Epidermal melanocyte (primary cell): ENCODE results near the gene OTOR.

ENCODE experiments used
- DNase-seq: peaks from one replicate; pipeline ENCODE4 v3.0.0; 2011; ENCODE audit warnings: low spot score; ENCODE audit not compliant: insufficient read length

The OTOR gene, protein sequence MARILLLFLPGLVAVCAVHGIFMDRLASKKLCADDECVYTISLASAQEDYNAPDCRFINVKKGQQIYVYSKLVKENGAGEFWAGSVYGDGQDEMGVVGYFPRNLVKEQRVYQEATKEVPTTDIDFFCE

DNA sequence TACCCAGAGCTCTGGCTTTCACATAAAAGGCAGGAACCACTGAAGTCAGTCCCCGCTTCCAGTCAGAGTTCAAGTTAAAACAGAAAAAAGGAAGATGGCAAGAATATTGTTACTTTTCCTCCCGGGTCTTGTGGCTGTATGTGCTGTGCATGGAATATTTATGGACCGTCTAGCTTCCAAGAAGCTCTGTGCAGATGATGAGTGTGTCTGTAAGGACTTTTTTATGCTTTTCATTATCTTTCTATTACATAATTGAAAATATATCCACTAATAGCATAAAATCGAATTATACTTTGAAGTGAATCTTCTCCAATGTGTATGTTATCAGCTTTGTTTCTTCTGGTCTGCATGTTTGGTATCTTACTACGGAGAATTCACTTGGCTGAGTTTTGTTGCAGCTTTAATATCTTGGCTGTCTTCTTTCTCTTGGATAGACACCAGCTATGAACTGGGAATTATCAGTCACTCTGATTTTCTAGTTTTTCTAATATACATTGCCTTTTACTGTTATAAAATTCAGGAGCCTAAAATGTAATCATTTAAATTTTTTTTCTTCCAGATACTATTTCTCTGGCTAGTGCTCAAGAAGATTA lies at the start of gene OTOR:
Gene OTOR (plus strand): TSS at position 51 of the 593 bp plus-strand sequence. CDS start 44 bp downstream, at position 95.
- DNase-seq: no peak

DNA sequence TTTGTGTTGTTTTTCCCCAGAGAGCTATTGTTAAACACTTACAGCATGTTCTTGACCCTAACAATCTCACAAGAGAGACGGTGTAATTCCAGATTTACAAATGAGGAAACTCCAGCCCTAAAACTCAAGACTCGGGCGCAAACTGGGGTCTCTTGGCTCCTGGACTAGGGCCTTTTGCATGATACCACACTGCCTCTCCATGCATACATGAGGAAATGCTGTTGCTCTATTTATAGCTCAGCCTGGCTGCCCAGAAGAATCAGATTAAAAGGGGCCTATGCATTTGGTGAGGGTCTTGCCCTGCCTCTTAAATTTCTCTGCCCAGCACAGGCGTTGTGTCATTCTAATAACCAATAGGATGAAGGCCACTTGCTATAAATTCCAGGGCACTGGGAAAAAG lies 48.9 kb upstream of the OTOR start:
- DNase-seq: no peak

DNA sequence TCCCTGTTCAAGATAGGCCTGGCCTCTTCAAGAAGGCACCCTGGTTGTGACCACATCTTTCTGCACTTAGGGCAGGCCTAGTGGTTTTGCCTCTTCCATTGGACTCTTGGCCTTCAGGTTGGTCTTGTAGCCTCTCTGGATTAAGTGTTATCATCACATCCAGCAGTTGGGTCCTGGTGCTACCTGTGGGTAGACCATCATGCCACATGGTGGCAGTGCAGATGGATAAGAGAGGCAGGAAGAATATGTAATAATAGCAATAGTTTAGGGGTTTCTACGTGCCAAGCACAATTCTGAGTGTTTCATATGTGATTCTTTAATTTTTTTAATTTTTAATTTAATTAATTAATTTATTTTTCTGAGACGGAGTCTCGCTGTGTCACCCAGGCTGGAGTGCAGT lies 46.9 kb upstream of the OTOR start:
- no peak for DNase-seq

DNA sequence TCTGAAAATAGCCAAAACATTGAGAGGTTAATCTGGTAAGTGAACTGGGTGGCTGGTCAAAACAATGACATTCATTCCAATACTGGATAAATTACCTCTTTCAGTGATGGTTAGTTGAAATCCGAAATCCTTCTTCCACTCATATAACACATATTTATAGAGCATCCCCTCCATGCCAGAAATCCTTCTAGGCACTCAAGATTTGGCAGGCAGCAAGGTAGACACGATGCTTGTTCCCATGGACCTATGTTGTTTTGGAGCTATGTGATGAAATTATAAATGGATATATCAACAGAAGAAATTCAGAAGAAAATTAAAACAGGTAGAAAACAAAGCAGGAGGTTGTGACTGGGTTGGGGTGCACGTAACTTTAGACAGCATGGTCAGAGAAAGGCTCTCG lies 44.6 kb upstream of the OTOR start:
- no peak for DNase-seq

DNA sequence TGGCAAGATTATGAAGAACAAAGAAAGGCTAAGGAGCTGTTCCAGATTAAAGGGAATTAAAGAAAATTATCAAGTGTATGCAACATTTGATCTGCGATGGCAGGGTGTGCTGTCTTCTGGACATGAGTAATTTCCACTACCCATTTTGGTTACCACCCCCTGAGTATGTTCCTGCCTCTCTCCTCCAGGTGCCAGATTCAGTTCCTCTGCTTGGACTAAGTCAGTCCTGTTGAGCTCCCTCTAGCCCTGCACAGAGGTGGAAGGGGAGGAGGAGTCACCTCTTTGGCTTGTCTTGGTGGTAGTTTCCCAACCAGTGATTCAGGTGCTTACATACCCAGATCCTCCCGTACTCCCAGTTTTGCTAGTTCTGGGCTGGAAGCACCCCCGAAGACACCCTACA lies 40.5 kb upstream of the OTOR start:
- no peak for DNase-seq

DNA sequence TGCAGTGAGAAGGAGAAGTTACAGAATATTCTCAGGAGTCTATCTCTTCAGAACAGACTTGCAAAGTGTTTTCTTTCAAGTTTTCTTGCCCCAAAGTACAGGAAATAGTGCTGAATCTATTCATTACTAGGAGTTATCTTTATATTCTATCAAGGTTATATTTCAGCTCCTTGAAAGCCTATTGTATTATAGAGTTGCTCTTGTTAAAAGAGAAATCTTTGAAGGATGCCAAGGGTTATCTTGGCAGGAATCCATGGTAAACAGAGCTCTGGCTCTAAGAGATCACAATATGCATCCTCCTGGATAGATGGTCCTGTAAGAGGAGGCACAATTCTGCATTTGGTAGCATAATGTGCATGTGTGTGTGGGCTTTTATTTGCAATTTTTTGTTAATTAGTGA lies 39.6 kb upstream of the OTOR start:
- no peak for DNase-seq

DNA sequence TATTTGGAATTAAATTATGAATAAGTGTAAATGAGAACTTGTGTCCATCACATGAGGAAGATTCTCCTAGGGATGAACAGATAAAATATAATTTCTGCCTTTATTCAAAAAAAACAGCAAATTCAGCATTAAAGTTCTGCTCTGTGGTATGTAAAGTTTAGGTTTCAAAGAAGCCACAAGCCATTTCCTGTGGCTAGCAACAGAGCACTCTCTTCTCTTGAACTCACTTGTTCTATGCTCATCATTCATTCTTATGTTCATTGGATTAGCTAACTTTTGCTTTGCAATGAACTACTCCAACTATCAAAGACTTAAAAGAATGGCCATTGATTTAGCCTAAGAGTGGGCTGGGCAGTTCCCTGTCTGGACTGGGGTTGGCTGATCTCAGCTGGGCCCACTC lies 39.1 kb upstream of the OTOR start:
- DNase-seq: no peak

DNA sequence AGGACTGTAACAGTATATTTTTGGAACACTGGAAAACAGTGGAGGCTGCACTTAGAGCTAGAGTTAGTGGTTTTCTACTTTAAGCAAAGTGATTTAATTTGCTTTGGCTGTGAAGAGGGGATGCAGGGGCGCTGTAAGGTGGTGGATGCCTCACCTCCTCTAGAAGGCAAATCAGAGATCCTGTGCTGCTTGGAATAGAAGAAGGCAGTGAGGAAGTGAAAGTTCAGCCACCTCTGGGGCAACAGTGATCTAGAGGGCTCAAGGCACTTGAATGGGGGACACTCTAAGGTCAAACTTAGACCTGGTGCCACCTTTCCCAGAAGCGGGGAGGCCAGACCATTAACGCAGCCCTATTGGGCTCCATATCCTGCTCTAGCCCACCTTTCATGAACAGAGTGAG lies 37.4 kb upstream of the OTOR start:
- no peak for DNase-seq

DNA sequence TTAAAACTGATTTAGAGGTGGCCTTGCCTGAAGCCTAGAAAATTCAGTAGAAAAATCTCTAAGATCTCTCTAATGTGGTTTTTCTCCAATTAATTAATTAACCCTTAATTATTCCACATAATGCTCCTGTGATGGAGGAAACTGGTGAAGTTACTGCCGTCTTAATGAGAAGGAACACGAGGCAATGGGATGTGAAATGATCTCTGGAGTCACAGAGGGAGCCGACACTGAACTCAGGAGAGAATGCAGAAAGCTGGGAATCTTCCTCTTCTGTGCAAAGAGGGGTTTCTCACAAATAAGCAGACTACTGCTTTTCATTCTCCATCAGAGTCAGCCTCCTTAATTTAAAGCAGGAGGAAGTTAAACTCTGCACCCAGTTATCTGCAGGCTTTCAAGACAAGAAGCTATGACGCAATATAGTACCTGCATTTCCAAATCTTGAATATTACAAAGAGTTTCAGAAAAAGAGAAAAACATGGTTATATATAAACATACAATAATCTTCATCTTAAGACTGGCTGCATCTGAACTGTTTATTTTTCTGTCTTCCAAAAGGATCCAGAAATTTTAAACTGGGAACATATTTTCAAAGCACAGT lies 36.4 kb upstream of the OTOR start:
- no peak for DNase-seq

DNA sequence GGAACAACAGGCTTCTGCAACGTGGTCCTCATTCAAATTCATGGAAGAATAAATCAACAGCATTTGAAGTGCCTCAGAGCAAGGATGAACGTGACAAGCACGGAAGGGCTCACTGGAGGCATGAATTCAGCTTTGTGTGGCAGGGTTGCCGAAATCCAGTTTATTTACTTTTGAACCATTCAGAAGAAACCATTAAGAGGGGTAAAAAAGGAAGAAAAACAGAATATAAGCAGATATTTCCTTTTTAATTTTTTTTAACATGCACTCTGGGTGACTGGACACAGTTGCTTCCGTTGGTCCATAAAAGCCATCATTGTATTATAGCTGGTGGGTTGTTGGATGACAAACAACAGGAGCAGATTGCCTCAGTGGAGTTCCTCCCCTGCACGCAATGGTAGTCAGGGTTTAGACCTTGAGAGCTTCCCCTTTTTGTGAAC lies 35.6 kb upstream of the OTOR start:
- no peak for DNase-seq

DNA sequence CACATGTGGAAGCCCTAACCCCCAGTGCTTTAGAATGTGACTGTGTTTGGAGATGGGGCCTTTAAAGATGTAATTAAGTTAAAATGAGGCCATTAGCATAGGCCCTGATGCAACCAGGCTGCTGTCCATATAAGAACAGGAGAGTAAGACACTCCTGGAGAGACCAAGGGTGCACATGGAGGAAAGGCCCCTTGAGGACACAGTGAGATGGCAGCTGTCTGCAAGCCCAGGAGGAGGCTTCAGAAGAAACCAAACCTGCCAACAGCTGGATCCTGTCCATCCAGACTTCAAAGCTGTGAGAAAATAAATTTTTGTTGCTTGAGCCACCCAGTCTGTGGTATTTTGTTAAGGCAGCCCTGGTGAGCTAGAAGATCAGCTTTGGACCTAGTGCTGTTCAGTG lies 35.1 kb upstream of the OTOR start:
- DNase-seq: no peak

DNA sequence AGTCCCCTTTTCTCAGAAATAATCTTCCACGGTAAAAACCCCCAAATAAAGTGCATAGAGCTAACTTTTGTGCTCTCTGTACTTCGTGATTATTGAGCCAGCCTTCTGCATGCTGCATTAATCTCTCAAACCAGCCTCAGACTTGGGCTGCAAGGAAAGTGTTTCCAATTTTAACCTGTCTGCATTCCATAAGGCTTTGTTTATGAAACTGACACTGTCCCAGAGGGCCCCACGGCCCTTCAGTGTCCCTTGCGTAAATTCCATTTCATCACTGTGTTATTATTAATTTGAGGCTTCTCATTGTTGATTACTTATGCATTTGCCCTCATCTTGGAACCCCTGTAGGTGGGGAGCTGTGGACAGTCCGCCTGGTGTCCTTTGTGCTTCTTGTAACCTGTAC lies 33.9 kb upstream of the OTOR start:
- DNase-seq: no peak

DNA sequence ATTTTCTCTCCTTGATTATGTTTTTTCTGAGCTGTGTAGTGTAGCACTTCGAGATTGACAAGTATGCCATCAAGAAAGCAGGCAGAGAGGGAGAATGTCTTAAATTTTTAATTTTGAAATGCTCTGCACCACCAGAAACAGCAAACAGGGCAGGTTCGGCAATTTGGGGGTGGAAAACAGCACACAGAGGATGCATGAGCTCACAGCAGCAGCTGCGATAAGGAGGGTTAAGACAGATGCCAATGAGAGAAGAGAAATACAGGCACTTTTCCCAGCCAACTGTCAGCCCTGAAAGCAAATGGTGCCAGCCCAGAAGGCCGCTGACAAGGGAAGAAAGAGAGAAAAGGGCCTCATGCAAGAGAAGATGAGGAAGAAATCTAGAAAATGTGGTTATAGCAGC lies 33.4 kb upstream of the OTOR start:
- DNase-seq: no peak

DNA sequence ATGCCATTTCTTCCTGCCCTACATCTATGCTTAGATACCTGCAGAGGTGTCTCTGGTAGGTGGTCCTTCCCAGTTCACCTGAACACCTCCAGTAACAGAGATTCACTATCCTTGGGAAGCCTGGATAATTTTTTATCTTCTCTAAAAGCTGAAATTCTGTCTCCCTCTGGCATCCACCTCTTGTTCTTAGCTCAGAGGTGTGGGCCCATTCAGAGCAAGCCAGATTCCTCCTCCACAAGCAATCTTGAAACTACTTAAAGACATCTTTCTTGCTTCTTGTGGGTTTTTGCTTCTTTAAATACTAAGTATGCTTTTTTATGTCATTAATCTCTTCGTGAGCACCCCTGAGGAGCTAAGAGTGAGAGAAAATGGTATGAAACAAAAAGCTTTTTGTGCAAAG lies 28.7 kb upstream of the OTOR start:
- no peak for DNase-seq

DNA sequence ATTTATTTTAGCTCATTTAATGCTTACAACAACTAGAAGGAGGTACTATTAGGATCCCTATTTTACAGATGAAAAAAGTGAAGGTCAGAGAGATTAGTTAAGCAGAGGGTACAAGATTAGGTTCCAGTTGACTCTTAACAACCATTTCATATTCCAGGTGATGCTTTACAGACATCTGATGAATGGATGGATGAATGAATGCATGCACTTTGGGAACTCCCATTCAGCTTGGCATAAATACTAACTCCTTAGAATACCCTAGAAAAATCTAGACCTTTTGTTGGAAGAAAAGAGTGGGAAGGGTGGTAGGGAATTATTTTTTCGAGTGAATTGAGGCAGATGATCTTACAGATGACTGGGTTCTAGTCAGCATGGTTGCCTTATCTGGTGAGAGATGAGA lies 19.1 kb upstream of the OTOR start:
- DNase-seq: no peak

DNA sequence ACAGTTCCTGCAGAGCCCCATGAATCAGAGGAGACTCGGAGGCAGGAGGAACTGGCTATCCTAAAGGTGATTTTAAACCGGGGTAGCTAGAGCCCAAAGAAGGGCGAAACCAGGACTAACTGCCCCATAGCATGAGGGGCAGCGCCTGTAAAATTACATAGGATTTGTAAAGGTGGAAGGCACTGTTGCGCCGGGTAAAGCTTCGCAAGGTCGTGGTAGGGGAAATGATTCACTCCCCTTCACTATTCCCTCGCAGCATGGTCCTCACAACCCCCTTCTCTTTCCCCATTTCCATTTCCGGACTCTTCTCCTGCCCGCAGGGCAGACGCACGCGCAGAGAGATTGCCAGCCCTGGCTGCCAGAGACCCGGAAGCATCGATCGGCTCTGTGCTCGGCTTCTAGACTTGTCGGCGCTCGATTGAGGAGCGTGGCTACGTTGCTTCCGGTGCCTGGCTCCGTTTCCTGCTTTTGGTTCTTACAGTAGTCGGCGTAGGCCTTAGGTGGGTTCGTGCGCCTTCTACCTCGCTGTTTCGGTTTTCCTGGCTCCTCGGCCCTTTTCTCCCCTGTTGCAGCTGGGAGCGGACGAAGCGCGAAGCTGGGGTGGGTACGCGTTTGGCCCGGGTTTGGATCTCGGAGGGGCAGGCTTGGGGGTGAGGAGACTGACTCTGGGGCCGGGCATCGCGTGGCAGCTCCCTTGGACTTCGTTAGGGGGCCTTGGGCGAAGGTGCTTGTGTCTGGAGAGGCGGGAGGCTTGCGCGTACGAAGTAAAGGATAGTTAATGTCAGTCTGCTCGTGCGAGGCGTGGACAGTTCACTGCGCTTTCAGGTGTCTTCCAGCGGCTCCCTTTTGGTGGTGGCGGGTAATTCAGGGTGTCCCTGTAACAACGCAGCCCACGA lies 18.3 kb upstream of the OTOR start, which contains the start of gene SNRPB2:
Gene SNRPB2 (plus strand): TSS at position 462 of the 896 bp plus-strand sequence. CDS start 1,677 bp downstream, outside the sequence.
- peak; percentile 85 for DNase-seq

DNA sequence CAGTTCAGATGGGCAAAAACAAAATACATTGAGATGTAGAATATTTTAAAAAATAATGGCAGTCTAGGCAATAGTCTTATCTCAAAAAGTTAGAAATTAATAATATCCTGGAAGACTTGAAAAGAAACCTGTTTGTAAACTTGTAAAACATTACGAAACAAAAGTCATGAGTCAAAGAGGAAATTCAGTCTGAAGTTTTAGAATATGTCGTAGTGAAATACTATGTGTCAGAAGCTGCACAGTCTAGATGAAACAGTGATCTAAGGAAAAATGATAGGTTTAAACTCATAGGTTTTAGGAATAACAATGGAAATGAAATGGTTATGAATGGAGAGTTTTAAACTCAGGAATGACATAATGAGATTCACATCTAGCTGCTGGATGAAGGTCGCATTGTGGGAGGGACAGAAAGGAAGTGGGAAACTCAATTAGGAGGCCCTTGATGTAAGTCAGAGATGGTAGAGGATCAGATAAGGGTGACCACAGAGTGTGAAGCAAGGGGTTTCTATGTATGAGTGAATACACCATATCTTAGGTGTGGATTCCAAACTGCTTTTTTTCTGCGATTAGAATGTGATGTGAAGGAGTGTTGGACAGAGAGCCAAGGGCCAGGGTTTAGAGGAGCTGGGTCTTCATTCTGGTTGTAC lies 15.5 kb upstream of the OTOR start:
- no peak for DNase-seq

DNA sequence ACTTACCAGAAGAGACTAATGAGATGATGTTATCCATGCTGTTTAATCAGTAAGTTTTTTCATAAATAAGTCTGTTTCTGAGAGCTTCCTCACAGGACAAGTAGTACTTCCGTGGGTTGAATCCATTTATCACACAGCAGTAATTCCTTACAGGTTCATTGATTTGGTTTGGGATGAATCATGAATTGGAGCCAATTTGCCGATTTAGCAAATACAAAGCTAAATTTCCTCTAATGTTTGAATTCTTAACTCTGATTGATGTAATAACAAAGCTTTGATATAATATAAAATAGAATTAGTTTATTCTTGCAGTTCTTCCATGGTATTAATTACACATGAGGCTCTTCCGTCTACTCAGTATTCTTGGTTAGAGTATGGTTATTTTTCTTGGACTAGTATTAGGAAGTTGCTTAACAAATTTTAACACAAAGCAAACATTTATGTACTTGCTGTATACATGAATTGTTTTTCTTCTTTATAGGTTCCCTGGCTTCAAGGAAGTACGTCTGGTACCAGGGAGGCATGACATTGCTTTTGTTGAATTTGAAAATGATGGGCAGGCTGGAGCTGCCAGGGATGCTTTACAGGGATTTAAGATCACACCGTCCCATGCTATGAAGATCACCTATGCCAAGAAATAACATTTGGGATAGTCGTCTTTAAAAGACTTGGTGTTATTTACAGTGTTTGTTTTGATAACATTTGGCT lies 7.6 kb upstream of the OTOR start:
- no peak for DNase-seq

DNA sequence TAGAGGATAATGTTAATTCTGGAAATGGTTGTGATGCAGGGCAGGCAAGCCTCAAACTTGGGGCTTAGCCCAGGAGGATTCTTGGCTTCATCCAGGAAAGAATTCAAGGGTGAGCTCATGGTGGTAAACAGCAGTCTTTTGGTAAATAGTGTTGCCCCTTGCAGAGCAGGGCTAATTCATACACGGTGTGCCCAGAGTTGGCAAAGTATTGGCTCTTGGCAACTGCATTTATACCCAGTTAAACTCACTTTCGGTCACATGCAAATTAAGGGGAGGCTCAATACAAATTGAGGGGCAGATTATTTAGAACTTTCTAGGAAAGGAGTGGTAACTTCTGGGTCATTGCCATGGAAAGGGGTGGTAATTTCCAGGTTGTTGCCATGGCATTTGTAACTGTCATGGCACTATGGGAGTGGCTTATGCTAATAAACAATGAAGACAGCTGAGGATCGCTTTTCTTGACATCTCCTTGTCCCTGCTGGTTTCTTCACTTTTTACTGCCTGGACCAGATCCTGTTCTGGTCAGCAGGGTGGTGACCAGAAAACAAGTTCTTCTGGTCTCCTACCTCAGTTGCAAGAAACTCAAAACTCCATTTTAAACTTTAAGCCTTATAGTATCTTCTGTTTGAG lies 3.9 kb upstream of the OTOR start:
- DNase-seq: no peak

DNA sequence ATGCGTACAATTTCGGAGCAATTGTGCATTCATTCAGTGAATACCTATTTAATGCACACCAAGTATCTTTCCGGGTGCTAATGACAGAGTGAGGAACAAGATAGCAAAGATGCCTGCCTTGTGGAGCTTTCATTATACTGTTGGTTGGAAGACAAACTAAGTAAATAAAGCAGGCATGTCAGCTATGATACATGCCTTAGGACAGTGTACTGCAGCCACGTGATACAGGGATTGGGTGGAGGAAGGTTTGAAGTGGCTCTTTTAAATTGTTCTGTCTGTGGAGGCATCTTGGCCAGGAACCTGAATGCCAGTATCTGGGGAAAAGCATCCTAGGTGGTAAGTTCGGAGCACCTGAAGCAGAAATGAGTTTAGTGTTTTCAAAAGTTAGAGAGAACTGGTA lies 3.0 kb upstream of the OTOR start:
- no peak for DNase-seq
